Ectodermal cell (in vitro differentiated cells): Measurements from ENCODE around the gene IL18R1.
"Not testable (repeated sequence)": the region's sequence is repeated elsewhere in the genome, so short reads cannot be mapped to it uniquely, and the experiment has no call there.

Experiments
- H3K27ac ChIP-seq: 2 replicates; pipeline ENCODE4 v1.7.0; 2013; ENCODE audit warnings: mild to moderate bottlenecking, low read depth, low read length; ENCODE audit not compliant: insufficient read depth, poor library complexity, severe bottlenecking
- H3K27me3 ChIP-seq: 2 replicates; pipeline ENCODE4 v1.7.0; 2013; ENCODE audit warnings: mild to moderate bottlenecking, low read length; ENCODE audit not compliant: insufficient read depth, control insufficient read depth, poor library complexity, severe bottlenecking
- H3K36me3 ChIP-seq: one replicate; pipeline ENCODE4 v1.7.0; 2013; ENCODE audit warnings: low read length; ENCODE audit not compliant: control insufficient read depth, insufficient read depth
- H3K4me1 ChIP-seq: one replicate; pipeline ENCODE4 v1.7.0; 2013; ENCODE audit warnings: low read length; ENCODE audit not compliant: control insufficient read depth, insufficient read depth
- H3K4me3 ChIP-seq: 2 replicates; pipeline ENCODE4 v1.7.0; 2013; ENCODE audit warnings: low read depth, low read length, control low read depth; ENCODE audit not compliant: insufficient read depth
- H3K9me3 ChIP-seq: 2 replicates; pipeline ENCODE4 v1.7.0; 2013; ENCODE audit warnings: mild to moderate bottlenecking, low read length, moderate library complexity; ENCODE audit not compliant: control insufficient read depth
- WGBS, 2 experiments: methylation state at CpG; one replicate each; pipeline ENCODE4 v1.1.7; 2013; ENCODE audit warnings: missing lambda C conversion rate in 2 of 2; 5-methylcytosine and 5-hydroxymethylcytosine counted together

Gene IL18R1

GRCh38 chr2:102321941-102322719 is 33.5 kb upstream of the IL18R1 start:
- WGBS, 2 experiments, result 77 to 90% methylated on average over 4 to 5 of the region's 6 CpGs

GRCh38 chr2:102324914-102325313 is 30.7 kb upstream of the IL18R1 start:
- not testable (repeated sequence) for H3K4me1 ChIP-seq, H3K9me3 ChIP-seq, H3K27ac ChIP-seq, H3K27me3 ChIP-seq, H3K36me3 ChIP-seq, H3K4me3 ChIP-seq
- WGBS, 2 experiments, result 93% methylated on average over 5 of the region's 5 CpGs

More at GRCh38 chr2:102321941-102322719, 33.5 kb upstream of the IL18R1 start:
- no peaks in the 10 kb centered on the region for H3K36me3 ChIP-seq
- no peaks in the 10 kb centered on the region for H3K9me3 ChIP-seq
- no peak overlapping the region for H3K27ac ChIP-seq
- no peaks in the 10 kb centered on the region for H3K27me3 ChIP-seq
- no peak overlapping the region for H3K4me3 ChIP-seq
- H3K4me1 ChIP-seq, result no peaks in the 10 kb centered on the region

- H3K9me3 ChIP-seq, result no peaks in the 10 kb centered on the region
- H3K36me3 ChIP-seq, result no peaks in the 10 kb centered on the region
- no peak overlapping the region for H3K4me3 ChIP-seq
- H3K27me3 ChIP-seq, result no peaks in the 10 kb centered on the region
- no peak overlapping the region for H3K27ac ChIP-seq
- H3K4me1 ChIP-seq, result no peaks in the 10 kb centered on the region
- 87 to 92% methylated on average over 5 of the region's 5 CpGs for WGBS, 2 experiments
Observed at GRCh38 chr2:102331311-102331980, 24.1 kb upstream of the IL18R1 start.

GRCh38 chr2:102334486-102334885 is 21.1 kb upstream of the IL18R1 start:
- Histone ChIP-seq H3K9me3 (no peaks in the 10 kb centered on the region), H3K36me3 (no peaks in the 10 kb centered on the region), H3K27me3 (no peaks in the 10 kb centered on the region), H3K4me3 (no peak overlapping the region), H3K27ac (no peak overlapping the region), H3K4me1 (no peaks in the 10 kb centered on the region)
- 84 to 89% methylated on average over 1 of the region's 1 CpG for WGBS, 2 experiments

- no peaks in the 10 kb centered on the region for H3K9me3 ChIP-seq
- no peaks in the 10 kb centered on the region for H3K4me1 ChIP-seq
- no peak overlapping the region for H3K27ac ChIP-seq
- no peaks in the 10 kb centered on the region for H3K36me3 ChIP-seq
- H3K4me3 ChIP-seq, result no peak overlapping the region
- WGBS, 2 experiments, result 84 to 87% methylated on average over 8 of the region's 8 CpGs
- H3K27me3 ChIP-seq, result no peaks in the 10 kb centered on the region
Observed at GRCh38 chr2:102335871-102336366, 19.7 kb upstream of the IL18R1 start.

GRCh38 chr2:102336502-102336945 is 19.1 kb upstream of the IL18R1 start:
- Histone ChIP-seq H3K27ac (no peak overlapping the region), H3K9me3 (no peaks in the 10 kb centered on the region), H3K27me3 (no peaks in the 10 kb centered on the region), H3K4me3 (no peak overlapping the region), H3K4me1 (no peaks in the 10 kb centered on the region), H3K36me3 (no peaks in the 10 kb centered on the region)
- 94 to 95% methylated on average over 3 of the region's 3 CpGs for WGBS, 2 experiments

- WGBS, 2 experiments, result no CpG with 5 or more reads among the region's 1 CpG
- H3K27ac ChIP-seq, result no peak overlapping the region
- no peak overlapping the region for H3K4me3 ChIP-seq
Observed at GRCh38 chr2:102337012-102337411, 18.6 kb upstream of the IL18R1 start.

GRCh38 chr2:102337481-102338386 is 17.9 kb upstream of the IL18R1 start:
- Histone ChIP-seq H3K9me3 (no peaks in the 10 kb centered on the region), H3K27me3 (no peaks in the 10 kb centered on the region), H3K36me3 (no peaks in the 10 kb centered on the region), H3K4me3 (no peak overlapping the region), H3K27ac (no peak overlapping the region), H3K4me1 (no peaks in the 10 kb centered on the region)
- 88 to 90% methylated on average over 3 of the region's 3 CpGs for WGBS, 2 experiments

More at GRCh38 chr2:102337012-102337411, 18.6 kb upstream of the IL18R1 start:
- Histone ChIP-seq H3K9me3 (no peaks in the 10 kb centered on the region), H3K4me1 (no peaks in the 10 kb centered on the region), H3K36me3 (no peaks in the 10 kb centered on the region), H3K27me3 (no peaks in the 10 kb centered on the region)

GRCh38 chr2:102340778-102341177 is 14.8 kb upstream of the IL18R1 start:
- no peaks in the 10 kb centered on the region for H3K27me3 ChIP-seq
- H3K4me3 ChIP-seq, result no peak overlapping the region
- no peaks in the 10 kb centered on the region for H3K36me3 ChIP-seq
- no peaks in the 10 kb centered on the region for H3K9me3 ChIP-seq
- WGBS, 2 experiments, result 95% methylated on average over 7 of the region's 7 CpGs
- no peak overlapping the region for H3K27ac ChIP-seq
- no peaks in the 10 kb centered on the region for H3K4me1 ChIP-seq
